GM18498 (cell line): ENCODE measurements around the gene SDK2.

Experiments used
- ATAC-seq: cut with Tn5 transposase; IDR thresholded peaks from one replicate; pipeline ENCODE4 v1.9.1; 2021; ENCODE audit warnings: mild to moderate bottlenecking, moderate library complexity; ENCODE audit not compliant: unreplicated experiment

The SDK2 gene

GRCh38 chr17:73432624-73433190, 211.5 kb downstream of the SDK2 start:
- no peak for ATAC-seq

- no peak for ATAC-seq
These were observed 212.6 kb downstream of the SDK2 start for GRCh38 chr17:73431401-73432205.

GRCh38 chr17:73430848-73431247, 213.4 kb downstream of the SDK2 start:
- ATAC-seq = no peak

- ATAC-seq = no peak
These were observed 214.0 kb downstream of the SDK2 start for GRCh38 chr17:73430165-73430680.

GRCh38 chr17:73429440-73430164, 214.6 kb downstream of the SDK2 start:
- peak; percentile 79 for ATAC-seq

- ATAC-seq = no peak
These were observed 217.0 kb downstream of the SDK2 start for GRCh38 chr17:73427198-73427597.

GRCh38 chr17:73424571-73424970, 219.7 kb downstream of the SDK2 start:
- ATAC-seq = no peak

GRCh38 chr17:73423806-73424205, 220.4 kb downstream of the SDK2 start:
- ATAC-seq = no peak

- no peak for ATAC-seq
These were observed 221.0 kb downstream of the SDK2 start for GRCh38 chr17:73423159-73423715.

GRCh38 chr17:73422121-73422520, 222.1 kb downstream of the SDK2 start:
- no peak for ATAC-seq

GRCh38 chr17:73420897-73421296, 223.3 kb downstream of the SDK2 start:
- ATAC-seq = no peak

- ATAC-seq = no peak
These were observed 224.4 kb downstream of the SDK2 start for GRCh38 chr17:73419881-73420280.

GRCh38 chr17:73419051-73419450, 225.2 kb downstream of the SDK2 start:
- no peak for ATAC-seq

- no peak for ATAC-seq
These were observed 228.5 kb downstream of the SDK2 start for GRCh38 chr17:73415782-73416181.

- ATAC-seq = no peak
These were observed 229.9 kb downstream of the SDK2 start for GRCh38 chr17:73414171-73414955.

- no peak for ATAC-seq
These were observed 231.3 kb downstream of the SDK2 start for GRCh38 chr17:73412914-73413313.

- ATAC-seq = no peak
These were observed 232.9 kb downstream of the SDK2 start for GRCh38 chr17:73411313-73411747.

- ATAC-seq = no peak
These were observed 233.5 kb downstream of the SDK2 start for GRCh38 chr17:73410586-73411312.

GRCh38 chr17:73404246-73404645, 240.0 kb downstream of the SDK2 start:
- no peak for ATAC-seq

GRCh38 chr17:73402466-73402865, 241.8 kb downstream of the SDK2 start:
- ATAC-seq = no peak
